Measurements from ENCODE around the gene EXD3.
"Not testable (repeated sequence)": the region's sequence is repeated elsewhere in the genome, so short reads cannot be mapped to it uniquely, and the experiment has no call there.

EXD3 gene

DNA sequence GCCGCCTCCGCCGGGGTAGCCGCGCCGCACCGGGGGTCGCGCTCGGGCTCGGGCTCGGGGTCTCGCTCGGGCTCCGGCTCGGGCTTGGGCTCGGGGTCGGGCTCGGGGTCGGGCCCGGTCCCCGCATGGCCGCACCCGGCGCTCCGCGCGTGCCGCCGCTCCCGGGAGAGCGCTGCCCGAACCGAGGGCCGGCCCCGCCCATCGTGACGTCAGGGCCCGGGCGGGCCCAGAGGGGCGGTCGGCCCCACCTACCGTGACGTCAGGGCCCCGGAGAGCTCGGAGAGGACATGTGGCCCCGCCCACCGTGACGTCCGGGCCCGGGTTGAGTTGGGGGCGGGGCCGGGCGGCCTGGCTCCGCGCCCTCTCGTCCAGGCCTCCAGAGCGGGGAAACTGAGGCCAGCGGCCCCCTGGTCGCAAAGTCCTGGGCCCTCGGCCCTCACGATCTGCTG, 36.2 kb upstream of the EXD3 start, which contains the start of gene NSMF:
Gene NSMF (minus strand): TSS at position 183 of the 449 bp plus-strand sequence. CDS start 232 bp downstream, outside the sequence.
- peak; percentile 92 for DNase-seq (ENCODE audit: low read depth)

DNA sequence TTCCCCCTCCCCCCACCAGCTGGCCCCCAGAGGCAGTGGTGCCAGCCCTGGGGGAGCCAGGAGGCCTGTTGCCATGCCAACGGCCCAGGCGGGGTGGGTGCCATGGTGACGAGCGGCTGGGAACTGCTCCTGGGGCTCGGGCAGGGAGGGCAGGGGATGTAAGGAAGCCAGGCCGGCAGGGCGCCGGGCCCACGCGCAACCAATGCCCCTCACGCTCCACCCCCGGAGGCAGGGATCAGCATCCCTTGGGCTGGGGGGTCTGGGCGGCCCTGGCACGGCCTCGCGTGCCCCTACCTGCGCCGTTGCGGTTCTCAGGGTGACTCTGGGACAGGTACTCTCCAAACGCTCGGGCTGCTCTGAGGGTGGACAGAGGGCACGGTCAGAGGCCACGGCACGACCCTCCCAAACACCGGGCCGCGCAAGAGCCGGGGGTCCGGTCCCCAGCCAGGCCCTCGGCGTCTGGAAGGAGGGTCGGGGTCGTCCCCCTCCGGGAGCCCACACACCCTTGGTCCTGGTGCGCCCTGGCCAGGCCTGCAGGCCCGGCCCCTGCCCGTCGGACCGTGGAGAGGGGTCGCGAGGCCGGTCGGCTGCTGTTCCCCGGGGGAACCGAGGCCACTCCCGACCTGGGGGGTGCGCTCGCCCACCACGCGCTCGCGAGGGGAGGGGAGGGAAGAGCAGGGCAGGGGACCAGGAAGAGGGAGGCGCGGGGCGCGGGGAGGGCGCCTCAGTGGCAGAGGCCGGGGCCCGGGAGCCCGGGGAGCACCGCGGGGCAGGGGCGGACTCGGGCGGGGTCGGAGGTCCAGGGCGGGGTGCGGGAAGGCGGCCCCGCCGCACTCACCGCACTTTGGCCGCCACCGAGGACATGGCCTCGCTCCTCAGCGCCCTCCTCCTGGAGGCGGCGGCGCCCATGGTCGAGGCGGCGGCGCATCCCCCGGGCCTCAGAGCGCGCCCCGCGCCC, 35.5 kb upstream of the EXD3 start:
- no peak for DNase-seq (ENCODE audit: low read depth)

DNA sequence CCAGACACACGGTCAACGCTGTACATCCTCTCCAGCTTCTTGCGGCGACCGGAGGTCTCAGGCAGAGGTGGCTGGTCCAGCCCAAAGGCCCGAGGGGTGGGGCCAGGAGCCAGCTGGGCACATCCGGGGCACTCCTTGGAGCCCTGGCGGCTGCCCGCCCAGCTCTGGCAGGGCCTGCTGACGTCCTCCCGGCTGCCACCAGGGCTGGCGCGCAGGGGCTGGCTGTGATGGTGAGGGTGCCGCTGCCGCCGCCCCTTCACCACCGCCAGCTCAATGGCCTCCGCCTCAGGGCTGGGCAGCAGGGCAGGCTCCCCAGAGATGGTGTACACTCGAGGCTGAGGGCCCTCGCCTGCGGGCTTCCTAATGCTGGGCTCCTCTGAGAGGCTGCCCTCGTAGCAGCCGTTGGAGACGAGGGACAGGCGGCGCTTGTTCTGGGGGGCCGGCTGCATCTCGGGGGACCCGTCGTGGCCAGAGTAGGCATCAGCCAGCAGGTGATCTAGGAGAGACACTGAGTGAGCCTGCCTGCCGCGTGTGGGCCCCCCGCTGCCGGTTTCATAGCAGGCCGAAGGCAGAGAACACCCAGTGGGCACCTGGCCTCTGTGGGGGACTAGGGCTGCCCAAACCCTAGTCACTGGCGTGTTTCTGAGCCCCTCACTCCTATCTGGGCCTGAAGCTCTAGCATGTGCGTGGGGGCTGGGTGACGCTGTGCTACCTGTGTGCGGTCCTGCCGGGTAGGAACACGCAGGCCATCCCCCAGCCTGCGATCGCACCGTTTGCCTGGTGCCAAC, 34.6 kb upstream of the EXD3 start:
- no peak for DNase-seq (ENCODE audit: low read depth)

DNA sequence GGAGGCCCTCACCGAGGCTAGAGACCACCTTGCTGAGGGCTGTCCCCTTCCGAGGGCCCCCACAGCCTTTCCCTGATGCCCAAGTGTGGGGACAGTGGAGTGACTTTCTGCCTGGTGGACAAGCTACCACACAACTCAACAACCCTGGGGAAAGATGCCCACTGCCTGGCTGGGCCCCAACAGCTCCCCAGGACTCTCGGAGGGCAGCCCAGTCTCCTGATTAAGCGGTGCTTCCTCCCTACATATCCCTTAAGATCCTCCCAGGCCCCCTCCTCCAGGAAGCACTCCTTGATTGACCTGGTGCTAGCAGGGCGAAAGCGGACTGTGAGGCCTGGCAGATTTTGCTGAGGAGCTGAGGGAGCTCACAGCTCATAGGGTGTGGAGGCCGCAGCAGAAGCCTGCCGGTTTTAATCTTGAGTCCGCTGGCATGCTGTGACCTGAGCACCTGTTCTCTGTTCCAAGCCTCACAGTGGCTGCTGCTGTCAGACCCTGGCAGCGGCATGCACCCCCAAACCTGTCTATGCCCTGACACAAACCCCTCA, 34.0 kb upstream of the EXD3 start:
- no peak for DNase-seq (ENCODE audit: low read depth)

- no peak for DNase-seq (ENCODE audit: low read depth)
Observed at GRCh38 chr9:137456061-137456863, 33.3 kb upstream of the EXD3 start.

DNA sequence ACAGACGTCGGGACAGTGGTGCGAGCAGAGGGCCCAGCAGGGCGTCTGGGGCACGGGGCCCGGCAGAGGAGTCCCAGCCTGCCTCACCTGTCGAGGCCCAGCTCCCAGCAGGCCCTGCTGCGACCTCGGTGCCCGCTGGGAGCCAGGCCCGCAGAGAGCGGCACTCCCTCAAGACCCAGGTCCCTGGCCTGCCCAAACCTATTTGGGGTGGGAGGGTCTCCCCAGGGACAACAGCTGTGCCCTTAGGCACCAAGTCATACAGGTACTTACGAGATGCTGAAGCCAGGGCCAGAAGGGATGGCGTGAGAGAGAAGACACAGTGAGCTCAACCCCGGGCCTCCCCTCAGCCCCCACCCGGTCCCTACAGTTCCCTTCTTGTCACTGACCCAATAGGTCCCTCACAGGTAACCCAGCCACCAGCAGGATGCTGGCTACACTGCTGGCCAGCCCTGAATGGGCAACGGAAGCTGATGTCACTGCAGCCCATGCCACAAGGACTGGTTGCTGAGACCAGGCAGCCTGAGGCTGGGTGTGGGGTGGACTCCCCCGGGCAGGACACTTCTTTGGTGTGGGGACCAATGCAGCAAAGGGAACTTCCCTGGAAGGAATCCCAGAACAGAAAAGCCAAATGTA, 32.5 kb upstream of the EXD3 start:
- DNase-seq (ENCODE audit: low read depth): no peak

DNA sequence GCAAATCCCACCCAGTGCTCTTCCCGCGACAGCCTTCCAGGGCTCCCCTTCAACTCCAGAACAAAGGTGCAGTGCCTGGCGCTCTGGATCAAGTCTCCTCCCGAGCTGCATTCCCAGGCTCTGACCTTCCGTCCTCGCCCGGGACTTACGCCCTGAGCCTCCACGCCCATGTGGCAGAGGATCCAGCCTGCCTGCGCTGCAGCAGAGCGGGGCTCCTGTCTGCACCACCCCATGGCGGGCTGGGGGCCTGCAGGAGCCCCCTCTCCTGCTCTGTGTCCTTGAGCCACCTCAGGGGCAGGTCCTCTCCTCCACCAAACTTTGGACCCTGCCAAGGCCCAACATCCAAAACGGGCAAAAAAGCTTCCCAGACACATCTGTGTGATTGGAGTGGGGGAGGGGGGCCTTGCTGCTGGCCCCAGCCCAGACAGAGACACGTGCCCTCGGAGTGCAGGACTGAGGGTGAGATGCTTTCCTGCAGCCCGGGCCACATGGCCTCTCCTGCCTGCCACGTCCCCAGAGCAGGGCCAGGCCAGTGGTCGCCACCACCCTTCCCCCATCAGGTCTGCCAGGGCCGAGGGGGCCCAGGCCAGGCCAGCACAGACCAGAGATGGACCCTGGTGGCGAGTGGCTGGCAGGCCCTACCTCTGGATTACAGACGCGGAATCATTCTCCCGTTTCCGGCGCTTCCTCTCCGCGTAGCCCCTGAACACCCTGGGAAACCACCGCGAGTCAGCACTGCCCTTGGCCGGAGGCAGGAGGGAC, 31.8 kb upstream of the EXD3 start:
- no peak for DNase-seq (ENCODE audit: low read depth)

DNA sequence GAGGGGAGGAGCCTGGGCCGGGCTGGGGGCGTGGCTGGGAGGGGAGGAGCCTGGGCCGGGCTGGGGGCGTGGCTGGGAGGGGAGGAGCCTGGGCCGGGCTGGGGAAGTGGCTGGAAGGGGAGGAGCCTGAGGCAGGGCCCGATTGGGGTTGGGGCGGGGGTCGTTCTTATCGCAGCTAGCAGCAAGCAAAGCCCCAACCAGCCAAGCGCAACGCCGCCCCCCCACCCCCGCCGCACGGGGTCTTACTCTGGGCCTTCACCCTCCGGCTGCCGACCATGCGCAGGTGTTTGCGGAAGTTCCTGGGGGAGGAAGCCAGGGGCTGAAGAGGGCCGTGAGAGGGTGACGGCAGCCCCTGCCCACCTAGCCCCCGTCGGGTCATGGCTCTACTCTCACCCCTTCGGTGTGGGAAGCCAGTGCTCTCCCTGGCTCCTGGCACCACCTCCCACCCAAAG, 31.2 kb upstream of the EXD3 start:
- DNase-seq (ENCODE audit: low read depth): no peak

- peak; percentile 42 for DNase-seq (ENCODE audit: low read depth)
Observed at GRCh38 chr9:137453643-137454081, 30.7 kb upstream of the EXD3 start.

DNA sequence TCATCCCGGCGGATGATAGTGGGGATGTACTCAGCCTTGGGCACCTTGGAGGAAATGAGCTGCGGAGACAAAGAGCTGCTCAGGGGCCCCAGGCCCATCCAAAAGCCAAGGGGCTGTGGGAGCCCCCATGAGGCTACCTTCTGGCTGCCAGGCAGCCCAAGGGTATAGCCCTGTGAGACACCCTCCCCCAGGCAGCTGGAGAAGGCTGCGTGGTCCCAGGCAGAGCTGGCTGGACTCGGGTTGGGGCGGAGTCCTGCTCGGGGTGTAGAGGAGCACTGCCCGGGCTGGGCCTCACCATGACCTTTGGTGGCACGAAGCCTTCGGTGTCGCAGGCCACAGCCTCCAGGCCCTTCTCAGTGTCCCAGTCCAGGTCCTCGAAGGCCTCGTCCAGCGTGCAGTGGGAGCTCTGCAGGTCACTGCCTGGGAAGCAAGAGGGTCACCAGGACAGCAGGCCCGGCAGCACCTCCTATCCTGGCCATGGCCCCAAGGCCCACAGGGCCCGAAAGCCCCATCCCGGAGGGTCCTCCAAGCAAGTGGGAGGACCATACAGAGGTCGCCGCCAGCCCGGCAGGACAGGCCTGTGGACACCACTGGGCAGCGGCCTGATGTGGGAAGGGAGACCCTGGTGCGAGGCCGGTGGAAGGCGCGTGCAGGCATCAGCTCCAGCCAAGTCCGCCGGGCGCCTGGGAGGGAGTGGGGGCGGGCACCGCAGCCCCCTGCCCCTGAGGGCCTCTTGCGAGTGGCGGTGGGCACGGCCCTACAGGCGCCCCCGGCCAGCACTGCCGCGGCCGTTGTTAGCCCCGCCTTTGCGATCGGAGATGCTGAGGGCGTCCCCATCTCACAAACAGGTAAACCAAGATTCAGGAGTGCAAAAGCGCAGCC, 30.0 kb upstream of the EXD3 start:
- DNase-seq (ENCODE audit: low read depth): no peak

GRCh38 chr9:137452006-137452760, 29.2 kb upstream of the EXD3 start:
- no peak for DNase-seq (ENCODE audit: low read depth)

- DNase-seq (ENCODE audit: low read depth): not testable (repeated sequence)
Observed at GRCh38 chr9:137451264-137452005, 28.5 kb upstream of the EXD3 start.

DNA sequence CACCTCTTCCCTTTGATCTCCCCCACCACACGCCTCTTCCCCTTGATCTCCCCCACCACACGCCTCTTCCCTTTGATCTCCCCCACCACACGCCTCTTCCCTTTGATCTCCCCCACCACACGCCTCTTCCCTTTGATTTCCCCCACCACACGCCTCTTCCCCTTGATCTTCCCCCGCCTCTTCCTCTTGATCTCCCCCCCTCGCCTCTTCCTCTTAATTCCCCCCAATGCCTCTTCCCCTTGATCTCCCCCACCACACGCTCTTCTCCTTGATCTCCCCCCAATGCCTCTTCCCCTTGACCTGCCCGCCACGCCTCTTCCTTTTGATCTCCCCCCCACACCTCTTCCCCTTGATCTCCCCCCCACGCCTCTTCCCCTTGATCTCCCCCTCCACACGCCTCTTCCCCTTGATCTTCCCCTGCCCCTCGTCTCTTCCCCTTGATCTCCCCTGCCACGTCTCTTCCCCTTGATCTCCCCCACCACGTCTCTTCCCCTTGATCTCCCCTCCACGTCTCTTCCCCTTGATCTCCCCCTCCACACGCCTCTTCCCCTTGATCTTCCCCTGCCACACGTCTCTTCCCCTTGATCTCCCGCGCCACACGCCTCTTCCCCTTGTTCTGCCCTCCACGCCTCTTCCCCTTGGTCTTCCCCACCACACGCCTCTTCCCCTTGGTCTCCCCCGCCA, 27.7 kb upstream of the EXD3 start:
- not testable (repeated sequence) for DNase-seq (ENCODE audit: low read depth)

DNA sequence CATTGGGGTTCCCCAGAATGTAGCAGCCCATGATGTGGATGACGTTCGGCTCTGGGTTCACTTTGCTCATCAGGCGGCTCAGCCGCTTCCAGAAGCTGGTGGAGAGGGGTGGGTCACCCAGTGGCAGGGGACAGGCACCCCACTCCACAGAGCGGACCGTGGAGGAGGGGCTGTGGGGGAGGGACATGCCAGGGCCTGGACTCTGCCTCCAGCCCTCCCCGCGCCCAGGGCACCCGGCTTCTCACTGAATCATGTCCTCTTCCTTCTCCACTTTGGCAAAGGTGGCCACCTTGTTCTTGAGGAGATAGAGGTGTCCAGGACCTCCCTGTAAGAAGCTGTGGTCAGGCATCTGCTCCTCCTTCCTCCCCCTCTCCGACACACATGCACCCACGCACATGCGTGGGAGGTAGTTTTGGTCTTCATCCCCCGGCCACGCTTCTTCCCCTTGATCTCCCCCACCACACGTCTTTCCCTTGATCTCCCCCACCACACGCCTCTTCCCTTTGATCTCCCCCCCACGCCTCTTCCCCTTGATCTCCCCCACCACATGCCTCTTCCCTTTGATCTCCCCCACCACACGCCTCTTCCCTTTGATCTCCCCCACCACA, 27.1 kb upstream of the EXD3 start:
- DNase-seq (ENCODE audit: low read depth): no peak

DNA sequence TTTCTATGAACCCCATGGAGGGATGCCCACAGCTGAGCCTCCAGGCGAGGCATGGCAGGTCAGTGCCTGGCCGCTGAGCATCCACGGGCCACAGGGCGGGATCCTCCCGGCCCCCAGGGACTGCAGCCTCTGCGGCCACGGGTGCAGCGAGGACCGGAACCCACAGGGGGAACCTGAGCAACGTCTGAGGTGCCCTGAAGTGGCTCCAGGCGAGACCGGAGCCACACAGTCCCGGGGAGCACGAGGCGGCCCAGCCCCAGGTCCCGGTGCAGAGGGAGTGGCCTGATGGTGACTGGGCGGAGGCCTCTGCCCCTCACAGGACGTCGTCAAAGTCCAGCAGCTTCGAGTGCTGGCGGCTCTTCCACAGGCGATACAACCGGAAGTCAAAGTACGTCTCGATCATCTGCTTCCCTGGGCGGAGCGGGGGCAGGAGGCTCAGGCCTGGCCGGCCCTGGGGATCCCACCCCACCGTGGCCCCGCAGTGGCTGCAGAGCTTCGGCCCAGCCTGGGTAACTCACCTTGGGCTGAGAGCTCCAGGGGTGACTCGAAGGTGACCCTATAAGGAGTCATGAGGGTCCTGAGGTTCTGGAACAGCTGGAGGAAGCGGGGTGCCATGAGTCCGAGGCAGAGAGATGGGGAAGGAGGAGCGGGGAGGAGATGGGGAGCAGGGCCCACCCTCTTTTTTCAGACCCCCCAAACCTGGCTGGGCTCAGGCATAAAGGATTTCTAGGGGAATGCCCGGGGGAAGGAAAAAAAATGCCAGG, 26.3 kb upstream of the EXD3 start:
- DNase-seq (ENCODE audit: low read depth): no peak

DNA sequence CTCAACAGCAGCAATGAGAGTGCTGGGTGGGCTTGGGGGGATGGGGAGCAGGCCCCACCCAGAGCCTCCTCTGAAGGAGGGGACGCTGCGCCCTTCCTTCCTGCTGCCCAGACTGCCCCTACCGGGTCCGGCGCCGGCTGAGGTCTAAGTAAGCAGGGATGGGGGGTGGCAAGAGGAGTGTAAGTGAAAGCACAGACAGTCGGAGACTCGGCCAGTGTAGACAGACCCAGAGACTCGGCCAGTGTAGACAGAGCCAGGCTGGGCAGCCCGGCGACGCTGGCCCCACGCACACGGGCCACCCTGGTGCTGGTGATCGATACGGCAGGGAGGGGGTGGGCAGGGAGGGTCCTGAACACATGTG, 25.6 kb upstream of the EXD3 start:
- no peak for DNase-seq (ENCODE audit: low read depth)

Data from activated T-cell treated with anti-CD3 and anti-CD28 coated beads for 24 hours (primary cell).